Mesenchymal stem cell (in vitro differentiated cells and primary cell): ENCODE measurements around the gene ZFY.
A peak's percentile ranks its signal among the peaks of the same experiment; 100 is the strongest.

ENCODE experiments used
- DNase-seq: peaks from one replicate; pipeline ENCODE4 v3.0.0-alpha.2; 2013
- H2AFZ ChIP-seq: one replicate; pipeline ENCODE4 v1.6.1; 2013; ENCODE audit warnings: low read depth, mild to moderate bottlenecking, control low read depth, inconsistent platforms, low read length, moderate library complexity
- H2AK5ac ChIP-seq: 2 replicates; pipeline ENCODE4 v1.6.1; 2013; ENCODE audit warnings: low read length, moderate library complexity, mild to moderate bottlenecking, inconsistent platforms; ENCODE audit not compliant: severe bottlenecking
- H2BK120ac ChIP-seq: one replicate; pipeline ENCODE4 v1.6.1; 2013; ENCODE audit warnings: low read depth, mild to moderate bottlenecking, inconsistent platforms, low read length, moderate library complexity
- H2BK12ac ChIP-seq, 2 experiments: one replicate each; pipeline ENCODE4 v1.6.1; 2013; ENCODE audit warnings: inconsistent platforms in 2 of 2, low read length in 2 of 2, mild to moderate bottlenecking in 2 of 2, moderate library complexity in 2 of 2, control low read depth in 1 of 2
- H2BK15ac ChIP-seq: one replicate; pipeline ENCODE4 v1.6.1; 2013; ENCODE audit warnings: mild to moderate bottlenecking, low read depth, inconsistent platforms; ENCODE audit not compliant: poor library complexity, severe bottlenecking
- H2BK5ac ChIP-seq: 2 replicates; pipeline ENCODE4 v1.6.1; 2013; ENCODE audit warnings: low read depth, mild to moderate bottlenecking, low read length, control low read depth, inconsistent platforms; ENCODE audit not compliant: poor library complexity, severe bottlenecking
- H3K14ac ChIP-seq, 2 experiments: one replicate each; pipeline ENCODE4 v1.6.1; 2013; ENCODE audit warnings: inconsistent platforms in 2 of 2, low read length in 2 of 2, control low read depth in 1 of 2, mild to moderate bottlenecking in 1 of 2, moderate library complexity in 1 of 2
- H3K18ac ChIP-seq, 2 experiments: one replicate each; pipeline ENCODE4 v1.6.1; 2013; ENCODE audit warnings: inconsistent platforms in 2 of 2, low read length in 2 of 2, control low read depth in 1 of 2, low read depth in 1 of 2, mild to moderate bottlenecking in 1 of 2
- H3K23ac ChIP-seq, 2 experiments: one replicate each; pipeline ENCODE4 v1.6.1; 2013; ENCODE audit warnings: inconsistent platforms in 2 of 2, low read length in 2 of 2, mild to moderate bottlenecking in 2 of 2, moderate library complexity in 2 of 2, control low read depth in 1 of 2
- H3K27ac ChIP-seq: 2 replicates; pipeline ENCODE4 v1.5.1; 2013; ENCODE audit warnings: mild to moderate bottlenecking, moderate library complexity, low read length, control low read depth, inconsistent platforms; ENCODE audit not compliant: poor library complexity, severe bottlenecking
- H3K27me3 ChIP-seq, 2 experiments: 2 replicates each; pipeline versions ENCODE4 v1.6.1 to v1.7.0; 2013; ENCODE audit warnings: low read length in 2 of 2, mild to moderate bottlenecking in 2 of 2, moderate library complexity in 2 of 2, control low read depth in 1 of 2, inconsistent platforms in 1 of 2; ENCODE audit not compliant: control insufficient read depth in 1 of 2, insufficient read depth in 1 of 2
- H3K36me3 ChIP-seq, 2 experiments: 2 replicates each; pipeline versions ENCODE4 v1.6.1 to v1.7.0; 2013; ENCODE audit warnings: low read length in 2 of 2, control low read depth in 1 of 2, inconsistent platforms in 1 of 2, low read depth in 1 of 2, mild to moderate bottlenecking in 1 of 2; ENCODE audit not compliant: insufficient read depth in 2 of 2, control insufficient read depth in 1 of 2
- H3K4ac ChIP-seq, 2 experiments: one replicate each; pipeline ENCODE4 v1.6.1; 2013; ENCODE audit warnings: inconsistent platforms in 2 of 2, low read length in 2 of 2, mild to moderate bottlenecking in 2 of 2, moderate library complexity in 2 of 2, control low read depth in 1 of 2, low read depth in 1 of 2
- H3K4me1 ChIP-seq: 2 replicates; pipeline ENCODE4 v1.6.1; 2013; ENCODE audit warnings: low read depth, low read length, control low read depth; ENCODE audit not compliant: control insufficient read depth, insufficient read depth
- H3K4me2 ChIP-seq: 2 replicates; pipeline ENCODE4 v1.6.1; 2013; ENCODE audit warnings: low read length, mild to moderate bottlenecking, inconsistent platforms; ENCODE audit not compliant: poor library complexity, severe bottlenecking
- H3K4me3 ChIP-seq, 2 experiments: 2 replicates each; pipeline versions ENCODE4 v1.5.1 to v1.7.0; 2013; ENCODE audit warnings: low read length in 2 of 2, mild to moderate bottlenecking in 2 of 2, control low read depth in 1 of 2, low read depth in 1 of 2; ENCODE audit not compliant: insufficient read depth in 1 of 2
- H3K79me1 ChIP-seq: replicated peaks from 2 replicates; pipeline ENCODE4 v1.6.1; 2013; ENCODE audit warnings: mild to moderate bottlenecking, control low read depth, low read length, inconsistent platforms; ENCODE audit not compliant: poor library complexity, severe bottlenecking
- H3K9ac ChIP-seq: 2 replicates; pipeline ENCODE4 v1.7.0; 2013; ENCODE audit warnings: mild to moderate bottlenecking, low read length, moderate library complexity
- H3K9me3 ChIP-seq: 2 replicates; pipeline ENCODE4 v1.7.0; 2013; ENCODE audit warnings: mild to moderate bottlenecking, low read length; ENCODE audit not compliant: control insufficient read depth
- H4K8ac ChIP-seq: one replicate; pipeline ENCODE4 v1.6.1; 2013; ENCODE audit warnings: inconsistent platforms, mild to moderate bottlenecking, low read length, moderate library complexity
- H4K91ac ChIP-seq: one replicate; pipeline ENCODE4 v1.6.1; 2013; ENCODE audit warnings: mild to moderate bottlenecking, low read length, inconsistent platforms
- WGBS: methylation state at CpG from one replicate; pipeline ENCODE4 v1.1.7; 2013; ENCODE audit warnings: mixed read lengths; 5-methylcytosine and 5-hydroxymethylcytosine counted together

Gene ZFY

GRCh38 chrY:2934078-2934477, 1.1 kb upstream of the ZFY start:
- peak; percentile 24 for DNase-seq
- H3K36me3 ChIP-seq, result no peaks in the 10 kb centered on the region
- H3K4me3 ChIP-seq, result no peak overlapping the region
- no peak overlapping the region for H2AK5ac ChIP-seq
- H3K4me1 ChIP-seq, result peaks cover 2% of the 10 kb centered on the region
- H4K91ac ChIP-seq, result no peak overlapping the region
- no peak overlapping the region for H3K4ac ChIP-seq
- H2AFZ ChIP-seq, result no peak overlapping the region
- no peak overlapping the region for H3K18ac ChIP-seq
- H3K9ac ChIP-seq, result no peak overlapping the region
- no peak overlapping the region for H3K27ac ChIP-seq
- H2BK12ac ChIP-seq, result no peak overlapping the region
- no peak overlapping the region for H3K23ac ChIP-seq
- H3K4me2 ChIP-seq, result no peak overlapping the region
- H4K8ac ChIP-seq, result no peak overlapping the region
- no peak overlapping the region for H2BK5ac ChIP-seq
- H2BK120ac ChIP-seq, result no peak overlapping the region
- H3K9me3 ChIP-seq, result no peaks in the 10 kb centered on the region
- no peak overlapping the region for H2BK15ac ChIP-seq
- 36% methylated on average over 3 of the region's 10 CpGs for WGBS
- no peak overlapping the region for H3K14ac ChIP-seq
- no peaks in the 10 kb centered on the region for H3K79me1 ChIP-seq
- no peaks in the 10 kb centered on the region for H3K27me3 ChIP-seq

DNA sequence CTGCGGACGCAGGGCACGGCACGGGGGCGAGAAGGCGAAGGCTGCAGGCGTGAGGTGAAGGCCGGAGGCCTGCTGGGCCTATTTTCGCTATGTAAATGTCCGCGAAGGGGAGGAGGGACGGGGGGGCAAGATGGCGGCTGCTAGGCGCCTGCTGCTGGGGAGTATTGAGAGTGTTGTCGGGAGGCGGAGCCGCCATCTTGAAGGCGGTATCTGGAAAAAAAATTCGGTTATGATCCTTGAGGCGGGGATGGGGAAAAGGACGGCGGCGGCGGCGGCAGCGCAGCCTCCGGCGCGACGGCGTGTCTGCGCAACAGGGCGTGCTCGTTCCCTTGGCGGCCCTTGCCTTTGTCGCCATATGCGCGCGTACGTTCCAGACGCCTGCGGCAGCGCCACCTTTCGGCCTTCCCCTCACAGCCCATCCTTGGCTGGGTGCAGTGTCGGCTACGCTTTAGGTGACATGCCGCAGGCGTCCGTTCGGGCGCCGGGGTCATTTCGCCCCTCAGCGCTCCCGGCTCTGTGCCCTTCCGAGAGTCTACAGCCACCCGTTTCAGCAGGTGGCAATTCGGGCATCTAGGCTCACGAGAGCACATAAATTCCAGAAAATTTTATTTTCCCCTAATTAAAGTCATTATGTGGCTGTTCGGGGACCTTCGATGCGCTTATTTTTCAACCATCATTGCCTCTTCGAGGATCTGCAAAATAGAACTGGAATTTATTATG, 695 bp downstream of the ZFY start:
- Histone ChIP-seq H2AFZ (no peak overlapping the region), H3K4ac (peak overlapping the region; percentile 97 to 99), H3K27ac (peak overlapping the region; percentile 99), H3K14ac (peak overlapping the region in 1 of 2 experiments; percentile 97), H3K27me3 (no peaks in the 10 kb centered on the region), H4K91ac (peak overlapping the region; percentile 97), H3K18ac (peak overlapping the region; percentile 99 to 100), H3K36me3 (no peaks in the 10 kb centered on the region), H2BK120ac (peak overlapping the region; percentile 94), H3K4me1 (peaks cover 2% of the 10 kb centered on the region), H3K9ac (no peak overlapping the region), H3K23ac (peak overlapping the region in 1 of 2 experiments; percentile 94), H3K9me3 (no peaks in the 10 kb centered on the region), H2AK5ac (peak overlapping the region; percentile 89), H2BK5ac (peak overlapping the region; percentile 96), H4K8ac (peak overlapping the region; percentile 98), H2BK12ac (no peak overlapping the region), H3K4me3 (peak overlapping the region in 1 of 2 experiments; percentile 75), H3K79me1 (no peaks in the 10 kb centered on the region), H3K4me2 (peak overlapping the region; percentile 29), H2BK15ac (peak overlapping the region; percentile 83)
- peak; percentile 93 for DNase-seq
- WGBS, result under 1% methylated on average over 40 of the region's 63 CpGs

- H2AFZ ChIP-seq, result no peak overlapping the region
- no peak overlapping the region for H4K8ac ChIP-seq
- no peak overlapping the region for H2BK15ac ChIP-seq
- no peak overlapping the region for H2BK120ac ChIP-seq
- H3K4me2 ChIP-seq, result peak overlapping the region; percentile 22
- no peak overlapping the region for H3K23ac ChIP-seq
- no peaks in the 10 kb centered on the region for H3K27me3 ChIP-seq
- H3K9me3 ChIP-seq, result no peaks in the 10 kb centered on the region
- no peak overlapping the region for H2BK12ac ChIP-seq
- peaks cover 2% of the 10 kb centered on the region for H3K4me1 ChIP-seq
- no peak overlapping the region for H3K4ac ChIP-seq
- H3K27ac ChIP-seq, result peak overlapping the region; percentile 88
- no peak overlapping the region for H3K14ac ChIP-seq
- WGBS, result no CpG with 5 or more reads among the region's 6 CpGs
- H3K4me3 ChIP-seq, result no peak overlapping the region
- no peak for DNase-seq
- H4K91ac ChIP-seq, result no peak overlapping the region
- no peaks in the 10 kb centered on the region for H3K79me1 ChIP-seq
- H3K36me3 ChIP-seq, result no peaks in the 10 kb centered on the region
- no peak overlapping the region for H3K18ac ChIP-seq
- no peak overlapping the region for H2BK5ac ChIP-seq
- no peak overlapping the region for H2AK5ac ChIP-seq
- no peak overlapping the region for H3K9ac ChIP-seq
Observed at GRCh38 chrY:2936436-2936750, 1.2 kb downstream of the ZFY start.

DNA sequence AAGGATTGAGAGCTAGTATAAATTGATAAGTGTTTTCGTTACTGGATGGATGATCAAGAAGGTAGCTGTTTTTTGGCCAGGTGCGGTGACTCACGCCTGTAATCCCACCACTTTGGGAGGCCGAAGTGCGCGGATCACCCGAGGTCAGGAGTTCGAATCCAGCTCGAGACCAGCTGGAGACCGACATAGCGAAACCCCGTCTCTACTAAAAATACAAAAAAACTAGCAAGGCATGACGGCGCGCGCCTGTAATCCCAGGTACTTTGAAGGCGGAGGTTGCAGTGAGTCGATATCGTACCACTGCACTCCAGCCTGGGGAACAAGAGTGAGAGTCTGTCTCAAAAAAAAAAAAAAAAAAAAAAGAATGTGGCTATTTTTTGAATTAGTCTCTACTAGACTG, 2.0 kb downstream of the ZFY start:
- H3K14ac ChIP-seq, result no peak overlapping the region
- no peak overlapping the region for H3K4me3 ChIP-seq
- H3K79me1 ChIP-seq, result no peaks in the 10 kb centered on the region
- H2BK12ac ChIP-seq, result no peak overlapping the region
- H3K23ac ChIP-seq, result no peak overlapping the region
- 100% methylated on average over 6 of the region's 19 CpGs for WGBS
- no peak overlapping the region for H3K4ac ChIP-seq
- peak overlapping the region; percentile 49 for H3K4me2 ChIP-seq
- no peak overlapping the region for H2AK5ac ChIP-seq
- H3K18ac ChIP-seq, result no peak overlapping the region
- H2BK120ac ChIP-seq, result no peak overlapping the region
- DNase-seq, result no peak
- H3K36me3 ChIP-seq, result no peaks in the 10 kb centered on the region
- no peak overlapping the region for H4K8ac ChIP-seq
- no peaks in the 10 kb centered on the region for H3K9me3 ChIP-seq
- H2AFZ ChIP-seq, result no peak overlapping the region
- no peak overlapping the region for H3K27ac ChIP-seq
- H3K27me3 ChIP-seq, result no peaks in the 10 kb centered on the region
- peaks cover 4% of the 10 kb centered on the region for H3K4me1 ChIP-seq
- H2BK15ac ChIP-seq, result no peak overlapping the region
- no peak overlapping the region for H4K91ac ChIP-seq
- no peak overlapping the region for H2BK5ac ChIP-seq
- H3K9ac ChIP-seq, result no peak overlapping the region
